Measurements from ENCODE around the gene ACTG1.

The ACTG1 gene

GRCh38 chr17:81550830-81551457 lies 38.3 kb upstream of the ACTG1 start:
- Histone ChIP-seq H2AFZ (ENCODE audit: low read length) (peak overlapping the region; percentile 99), H3K4me2 (ENCODE audit: insufficient read depth, low read length, poor library complexity, severe bottlenecking) (peak overlapping the region; percentile 97), H3K23ac (ENCODE audit: low read depth, low read length, poor library complexity) (peak overlapping the region; percentile 97), H3K4ac (ENCODE audit: low read length) (no peak overlapping the region), H3K18ac (ENCODE audit: low read length) (no peak overlapping the region), H3K9me3 (replicated peaks in 1 of 2; ENCODE audit: control insufficient read depth in 2 of 2, insufficient read depth in 1 of 2, low read depth in 1 of 2, low read length in 2 of 2) (no peaks in the 10 kb centered on the region), H4K8ac (ENCODE audit: low read depth, low read length) (no peak overlapping the region), H2BK120ac (ENCODE audit: low read depth, low read length) (no peak overlapping the region), H2AK5ac (ENCODE audit: low read depth, low read length) (peak overlapping the region; percentile 90), H3K4me1 (ENCODE audit: control insufficient read depth in 2 of 2, insufficient read depth in 1 of 2, low read depth in 1 of 2, low read length in 2 of 2) (peaks cover 14 to 17% of the 10 kb centered on the region in 2 donors), H3K14ac (ENCODE audit: low read length) (peak overlapping the region; percentile 82), H2BK15ac (ENCODE audit: low read length) (no peak overlapping the region), H3K36me3 (replicated peaks in 1 of 2; ENCODE audit: control insufficient read depth in 2 of 2, insufficient read depth in 2 of 2, low read length in 2 of 2) (peaks cover 33 to 42% of the 10 kb centered on the region in 2 donors), H4K91ac (ENCODE audit: low read depth, low read length, poor library complexity) (no peak overlapping the region), H2BK12ac (ENCODE audit: low read length) (peak overlapping the region; percentile 58), H3K9ac (ENCODE audit: low read depth, low read length, poor library complexity) (peak overlapping the region; percentile 98), H2BK5ac (ENCODE audit: low read length) (peak overlapping the region; percentile 29), H3K4me3 (ENCODE audit: low read length in 2 of 2) (peak overlapping the region; percentile 96 to 97), H3K79me1 (ENCODE audit: low read depth, low read length) (peaks cover 22% of the 10 kb centered on the region), H3K27me3 (ENCODE audit: control insufficient read depth in 3 of 3, insufficient read depth in 3 of 3, low read depth in 1 of 3, low read length in 3 of 3) (no peaks in the 10 kb centered on the region), H3K27ac (replicated peaks; ENCODE audit: low read length) (no peak overlapping the region)
- DNase-seq (ENCODE audit: low spot score): no peak
- no CpG with 5 or more reads among the region's 27 CpGs for WGBS, 2 donors (ENCODE audit: extremely low coverage in 2 of 2, insufficient read length in 2 of 2, insufficient replicate concordance in 1 of 2)

- Histone ChIP-seq H3K4me2 (ENCODE audit: insufficient read depth, low read length, poor library complexity, severe bottlenecking) (no peak overlapping the region), H3K23ac (ENCODE audit: low read depth, low read length, poor library complexity) (peak overlapping the region; percentile 55), H2AK5ac (ENCODE audit: low read depth, low read length) (peak overlapping the region; percentile 71), H2BK12ac (ENCODE audit: low read length) (no peak overlapping the region), H3K4me1 (ENCODE audit: control insufficient read depth in 2 of 2, insufficient read depth in 1 of 2, low read depth in 1 of 2, low read length in 2 of 2) (peaks cover 14 to 17% of the 10 kb centered on the region in 2 donors), H2BK15ac (ENCODE audit: low read length) (no peak overlapping the region), H3K4me3 (ENCODE audit: low read length in 2 of 2) (peak overlapping the region in 1 of 2 donors; percentile 96), H4K8ac (ENCODE audit: low read depth, low read length) (no peak overlapping the region), H3K27me3 (ENCODE audit: control insufficient read depth in 3 of 3, insufficient read depth in 3 of 3, low read depth in 1 of 3, low read length in 3 of 3) (no peaks in the 10 kb centered on the region), H3K79me1 (ENCODE audit: low read depth, low read length) (peaks cover 22% of the 10 kb centered on the region), H3K27ac (replicated peaks; ENCODE audit: low read length) (no peak overlapping the region), H2BK5ac (ENCODE audit: low read length) (no peak overlapping the region), H3K18ac (ENCODE audit: low read length) (no peak overlapping the region), H2AFZ (ENCODE audit: low read length) (no peak overlapping the region), H3K14ac (ENCODE audit: low read length) (peak overlapping the region; percentile 71), H4K91ac (ENCODE audit: low read depth, low read length, poor library complexity) (no peak overlapping the region), H3K9me3 (replicated peaks in 1 of 2; ENCODE audit: control insufficient read depth in 2 of 2, insufficient read depth in 1 of 2, low read depth in 1 of 2, low read length in 2 of 2) (no peaks in the 10 kb centered on the region), H3K9ac (ENCODE audit: low read depth, low read length, poor library complexity) (no peak overlapping the region), H3K4ac (ENCODE audit: low read length) (no peak overlapping the region), H3K36me3 (replicated peaks in 1 of 2; ENCODE audit: control insufficient read depth in 2 of 2, insufficient read depth in 2 of 2, low read length in 2 of 2) (peaks cover 38 to 47% of the 10 kb centered on the region in 2 donors), H2BK120ac (ENCODE audit: low read depth, low read length) (no peak overlapping the region)
- no peak for DNase-seq (ENCODE audit: low spot score)
- WGBS, 2 donors (ENCODE audit: extremely low coverage in 2 of 2, insufficient read length in 2 of 2, insufficient replicate concordance in 1 of 2): no CpG with 5 or more reads among the region's 15 CpGs
Observed at GRCh38 chr17:81550285-81550684, 37.7 kb upstream of the ACTG1 start.

DNA sequence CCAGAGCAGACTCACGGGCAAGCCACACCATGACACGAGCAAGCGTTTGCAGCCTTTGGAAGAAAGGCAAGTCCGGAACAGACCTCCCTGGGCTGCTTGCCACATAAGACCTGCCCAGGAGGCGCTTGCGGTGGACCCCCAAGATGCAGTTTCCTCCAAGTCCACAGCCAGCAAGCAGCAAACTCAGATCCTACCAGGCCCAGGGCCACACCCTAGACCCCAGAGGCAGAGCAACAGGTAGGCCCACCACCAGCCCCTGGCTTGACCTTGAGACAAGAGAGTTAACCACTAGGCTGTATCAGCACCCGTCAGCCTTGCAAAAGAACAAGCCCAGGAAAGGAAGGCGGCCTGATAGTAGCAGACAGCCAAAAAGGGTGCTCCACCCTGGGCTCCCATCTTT lies 37.2 kb upstream of the ACTG1 start:
- no peak overlapping the region for H2BK15ac ChIP-seq (ENCODE audit: low read length)
- no peak overlapping the region for H2AK5ac ChIP-seq (ENCODE audit: low read depth, low read length)
- H3K4ac ChIP-seq (ENCODE audit: low read length): no peak overlapping the region
- no peak overlapping the region for H3K4me3 ChIP-seq (ENCODE audit: low read length in 2 of 2)
- no peaks in the 10 kb centered on the region for H3K27me3 ChIP-seq (ENCODE audit: control insufficient read depth in 3 of 3, insufficient read depth in 3 of 3, low read depth in 1 of 3, low read length in 3 of 3)
- no peak overlapping the region for H2BK120ac ChIP-seq (ENCODE audit: low read depth, low read length)
- H2BK12ac ChIP-seq (ENCODE audit: low read length): no peak overlapping the region
- H3K9me3 ChIP-seq (replicated peaks in 1 of 2; ENCODE audit: control insufficient read depth in 2 of 2, insufficient read depth in 1 of 2, low read depth in 1 of 2, low read length in 2 of 2): no peaks in the 10 kb centered on the region
- no peak overlapping the region for H2BK5ac ChIP-seq (ENCODE audit: low read length)
- no peak overlapping the region for H3K14ac ChIP-seq (ENCODE audit: low read length)
- H3K23ac ChIP-seq (ENCODE audit: low read depth, low read length, poor library complexity): no peak overlapping the region
- DNase-seq (ENCODE audit: low spot score): no peak
- peaks cover 40 to 51% of the 10 kb centered on the region in 2 donors for H3K36me3 ChIP-seq (replicated peaks in 1 of 2; ENCODE audit: control insufficient read depth in 2 of 2, insufficient read depth in 2 of 2, low read length in 2 of 2)
- WGBS, 2 donors (ENCODE audit: extremely low coverage in 2 of 2, insufficient read length in 2 of 2, insufficient replicate concordance in 1 of 2): no CpG with 5 or more reads among the region's 8 CpGs
- H3K79me1 ChIP-seq (ENCODE audit: low read depth, low read length): peaks cover 22% of the 10 kb centered on the region
- H3K9ac ChIP-seq (ENCODE audit: low read depth, low read length, poor library complexity): no peak overlapping the region
- H2AFZ ChIP-seq (ENCODE audit: low read length): no peak overlapping the region
- H3K18ac ChIP-seq (ENCODE audit: low read length): no peak overlapping the region
- no peak overlapping the region for H3K27ac ChIP-seq (replicated peaks; ENCODE audit: low read length)
- H3K4me2 ChIP-seq (ENCODE audit: insufficient read depth, low read length, poor library complexity, severe bottlenecking): no peak overlapping the region
- no peak overlapping the region for H4K8ac ChIP-seq (ENCODE audit: low read depth, low read length)
- H4K91ac ChIP-seq (ENCODE audit: low read depth, low read length, poor library complexity): no peak overlapping the region
- peaks cover 14 to 17% of the 10 kb centered on the region in 2 donors for H3K4me1 ChIP-seq (ENCODE audit: control insufficient read depth in 2 of 2, insufficient read depth in 1 of 2, low read depth in 1 of 2, low read length in 2 of 2)

- no peak overlapping the region for H2BK15ac ChIP-seq (ENCODE audit: low read length)
- H3K9ac ChIP-seq (ENCODE audit: low read depth, low read length, poor library complexity): no peak overlapping the region
- H2BK120ac ChIP-seq (ENCODE audit: low read depth, low read length): no peak overlapping the region
- WGBS, 2 donors (ENCODE audit: extremely low coverage in 2 of 2, insufficient read length in 2 of 2, insufficient replicate concordance in 1 of 2): no CpG with 5 or more reads among the region's 16 CpGs
- no peak overlapping the region for H3K18ac ChIP-seq (ENCODE audit: low read length)
- H3K27me3 ChIP-seq (ENCODE audit: control insufficient read depth in 3 of 3, insufficient read depth in 3 of 3, low read depth in 1 of 3, low read length in 3 of 3): no peaks in the 10 kb centered on the region
- no peak overlapping the region for H4K91ac ChIP-seq (ENCODE audit: low read depth, low read length, poor library complexity)
- H2BK12ac ChIP-seq (ENCODE audit: low read length): no peak overlapping the region
- H4K8ac ChIP-seq (ENCODE audit: low read depth, low read length): no peak overlapping the region
- H3K4me1 ChIP-seq (ENCODE audit: control insufficient read depth in 2 of 2, insufficient read depth in 1 of 2, low read depth in 1 of 2, low read length in 2 of 2): peaks cover 14 to 17% of the 10 kb centered on the region in 2 donors
- no peak overlapping the region for H2BK5ac ChIP-seq (ENCODE audit: low read length)
- no peak overlapping the region for H3K4me3 ChIP-seq (ENCODE audit: low read length in 2 of 2)
- peaks cover 44 to 57% of the 10 kb centered on the region in 2 donors for H3K36me3 ChIP-seq (replicated peaks in 1 of 2; ENCODE audit: control insufficient read depth in 2 of 2, insufficient read depth in 2 of 2, low read length in 2 of 2)
- H3K23ac ChIP-seq (ENCODE audit: low read depth, low read length, poor library complexity): no peak overlapping the region
- peaks cover 22% of the 10 kb centered on the region for H3K79me1 ChIP-seq (ENCODE audit: low read depth, low read length)
- H2AFZ ChIP-seq (ENCODE audit: low read length): no peak overlapping the region
- no peaks in the 10 kb centered on the region for H3K9me3 ChIP-seq (replicated peaks in 1 of 2; ENCODE audit: control insufficient read depth in 2 of 2, insufficient read depth in 1 of 2, low read depth in 1 of 2, low read length in 2 of 2)
- H3K4me2 ChIP-seq (ENCODE audit: insufficient read depth, low read length, poor library complexity, severe bottlenecking): no peak overlapping the region
- H3K27ac ChIP-seq (replicated peaks; ENCODE audit: low read length): no peak overlapping the region
- no peak overlapping the region for H3K14ac ChIP-seq (ENCODE audit: low read length)
- no peak overlapping the region for H3K4ac ChIP-seq (ENCODE audit: low read length)
- H2AK5ac ChIP-seq (ENCODE audit: low read depth, low read length): no peak overlapping the region
- DNase-seq (ENCODE audit: low spot score): no peak
Observed at GRCh38 chr17:81549031-81549557, 36.5 kb upstream of the ACTG1 start.

Data from neuronal stem cell (in vitro differentiated cells).